Astrocyte (in vitro differentiated cells and primary cell): Measurements from ENCODE around the gene EP400. TPM values are rescaled to one million over a fixed set of nuclear protein-coding genes. Genes with fewer than 3 reads are reported as not detected.

Experiments
- DNase-seq: peaks from one replicate; pipeline ENCODE4 v3.0.0-alpha.2; 2010; ENCODE audit warnings: low read depth
- FAIRE-seq: peaks from 2 replicates; lab custom pipeline; 2011; peaks lifted over from hg19 to GRCh38; lab: Jason Lieb, UNC
- H2AFZ ChIP-seq: 2 replicates; pipeline ENCODE4 v1.6.0; 2012; ENCODE audit warnings: low read depth, low read length, inconsistent platforms
- H3K27ac ChIP-seq: 2 replicates; pipeline ENCODE4 v1.5.1; 2011; ENCODE audit warnings: low read depth, low read length, inconsistent platforms
- H3K27me3 ChIP-seq: 2 replicates; pipeline ENCODE4 v1.6.0; 2011; ENCODE audit warnings: low read length, inconsistent platforms; ENCODE audit not compliant: insufficient read depth
- H3K36me3 ChIP-seq: 2 replicates; pipeline ENCODE4 v1.5.1; 2011; ENCODE audit warnings: low read length, inconsistent platforms; ENCODE audit not compliant: insufficient read depth
- H3K4me1 ChIP-seq: 2 replicates; pipeline ENCODE4 v1.5.1; 2011; ENCODE audit warnings: low read length, inconsistent platforms; ENCODE audit not compliant: insufficient read depth
- H3K4me2 ChIP-seq: 2 replicates; pipeline ENCODE4 v1.6.0; 2012; ENCODE audit warnings: low read length, inconsistent platforms
- H3K4me3 ChIP-seq: 2 replicates; pipeline ENCODE4 v1.5.1; 2011; ENCODE audit warnings: low read depth, mild to moderate bottlenecking, low read length, inconsistent platforms; ENCODE audit not compliant: insufficient read depth
- H3K79me2 ChIP-seq: 2 replicates; pipeline ENCODE4 v1.6.0; 2012; ENCODE audit warnings: mild to moderate bottlenecking, low read length, inconsistent platforms; ENCODE audit not compliant: insufficient read depth
- H3K9ac ChIP-seq: 2 replicates; pipeline ENCODE4 v1.6.0; 2012; ENCODE audit warnings: mild to moderate bottlenecking, low read length, inconsistent platforms
- H3K9me3 ChIP-seq: 2 replicates; pipeline ENCODE4 v1.5.1; 2012; ENCODE audit warnings: low read depth, mild to moderate bottlenecking, low read length, inconsistent platforms; ENCODE audit not compliant: insufficient read depth
- H4K20me1 ChIP-seq: 2 replicates; pipeline ENCODE4 v1.6.0; 2012; ENCODE audit warnings: low read length, inconsistent platforms; ENCODE audit not compliant: insufficient read depth
- H3K27ac Mint-ChIP-seq: one replicate; pipeline ENCODE4 v1.8.0; 2021; ENCODE audit warnings: mild to moderate bottlenecking, mixed read lengths; ENCODE audit not compliant: unreplicated experiment
- H3K27me3 Mint-ChIP-seq: one replicate; pipeline ENCODE4 v1.8.0; 2021; ENCODE audit warnings: low read depth, mixed read lengths; ENCODE audit not compliant: unreplicated experiment
- H3K36me3 Mint-ChIP-seq: one replicate; pipeline ENCODE4 v1.8.0; 2021; ENCODE audit warnings: low read depth, mixed read lengths; ENCODE audit not compliant: unreplicated experiment
- H3K4me1 Mint-ChIP-seq: one replicate; pipeline ENCODE4 v1.8.0; 2021; ENCODE audit warnings: low read depth, mixed read lengths; ENCODE audit not compliant: unreplicated experiment
- H3K4me3 Mint-ChIP-seq: one replicate; pipeline ENCODE4 v1.8.0; 2021; ENCODE audit warnings: mild to moderate bottlenecking, moderate library complexity, mixed read lengths; ENCODE audit not compliant: unreplicated experiment
- H3K9me3 Mint-ChIP-seq: one replicate; pipeline ENCODE4 v1.8.0; 2021; ENCODE audit warnings: mild to moderate bottlenecking, mixed read lengths; ENCODE audit not compliant: unreplicated experiment
- CTCF ChIP-seq: IDR thresholded peaks from 2 replicates; pipeline ENCODE4 v1.5.1; 2011; ENCODE audit warnings: low read depth, mild to moderate bottlenecking, inconsistent platforms, low read length, moderate library complexity; ENCODE audit not compliant: insufficient read depth
- EZH2 ChIP-seq: IDR thresholded peaks from 2 replicates; pipeline ENCODE4 v1.6.1; 2012; ENCODE audit warnings: mild to moderate bottlenecking, low read length, inconsistent platforms; ENCODE audit not compliant: insufficient read depth
- total RNA-seq: library from RNA; stranded (reverse); gene quantifications from 2 replicates; pipeline ENCODE4 v1.2.1, GENCODE V29; 2021

Gene EP400
- total RNA-seq, 1 donor from 2014 or later = 39.8 TPM

GRCh38 chr12:132068250-132068649, 118.5 kb downstream of the EP400 start:
- Histone ChIP-seq H3K4me1 (no peaks in the 10 kb centered on the region), H4K20me1 (peaks cover 31% of the 10 kb centered on the region), H3K79me2 (no peaks in the 10 kb centered on the region), H3K9ac (no peak overlapping the region), H2AFZ (no peak overlapping the region), H3K27me3 (no peaks in the 10 kb centered on the region), H3K4me3 (no peak overlapping the region), H3K4me2 (no peak overlapping the region), H3K27ac (no peak overlapping the region), H3K9me3 (no peaks in the 10 kb centered on the region), H3K36me3 (peaks cover 27% of the 10 kb centered on the region)
- no peak overlapping the region for H3K27ac Mint-ChIP-seq
- no peaks in the 10 kb centered on the region for H3K27me3 Mint-ChIP-seq
- no peak for FAIRE-seq
- no peak overlapping the region for H3K4me3 Mint-ChIP-seq
- H3K9me3 Mint-ChIP-seq = no peaks in the 10 kb centered on the region
- TF ChIP-seq CTCF (no peak), EZH2 (no peak)
- H3K36me3 Mint-ChIP-seq = peaks cover 15% of the 10 kb centered on the region
- peaks cover 2% of the 10 kb centered on the region for H3K4me1 Mint-ChIP-seq
- DNase-seq = no peak

GRCh38 chr12:132069336-132069985, 119.7 kb downstream of the EP400 start:
- Histone ChIP-seq H3K4me1 (no peaks in the 10 kb centered on the region), H4K20me1 (peaks cover 34% of the 10 kb centered on the region), H3K79me2 (no peaks in the 10 kb centered on the region), H3K9me3 (no peaks in the 10 kb centered on the region), H3K4me3 (no peak overlapping the region), H3K36me3 (peaks cover 27% of the 10 kb centered on the region), H3K27me3 (no peaks in the 10 kb centered on the region), H2AFZ (no peak overlapping the region), H3K9ac (no peak overlapping the region), H3K27ac (no peak overlapping the region), H3K4me2 (no peak overlapping the region)
- Mint-ChIP-seq H3K27ac (no peak overlapping the region), H3K27me3 (no peaks in the 10 kb centered on the region), H3K4me3 (no peak overlapping the region), H3K4me1 (peaks cover 4% of the 10 kb centered on the region), H3K9me3 (no peaks in the 10 kb centered on the region), H3K36me3 (peaks cover 13% of the 10 kb centered on the region)
- DNase-seq (no peak), FAIRE-seq (no peak)
- TF ChIP-seq EZH2 = no peak
- TF ChIP-seq CTCF = no peak

DNA sequence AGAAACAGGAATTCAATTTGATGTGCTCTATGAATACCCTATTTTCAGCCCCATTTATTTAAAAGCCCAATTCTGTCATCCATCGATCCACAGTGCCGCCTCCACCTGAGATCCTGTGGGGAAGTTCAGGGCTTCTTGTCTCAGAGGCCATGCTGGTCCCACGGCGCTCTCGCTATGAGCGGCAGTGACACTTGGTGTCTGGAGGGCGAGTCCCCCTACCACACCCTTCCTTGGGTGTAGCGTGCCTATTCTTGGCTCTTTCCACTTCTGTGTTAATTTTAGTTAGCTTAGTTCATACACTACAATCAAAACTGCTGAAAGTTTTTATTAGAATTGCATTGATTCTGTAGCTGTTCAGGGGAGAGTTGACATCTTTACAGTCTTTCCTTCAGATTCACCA, 120.6 kb downstream of the EP400 start:
- Histone ChIP-seq H3K4me2 (no peak overlapping the region), H3K79me2 (no peaks in the 10 kb centered on the region), H3K9ac (no peak overlapping the region), H2AFZ (no peak overlapping the region), H3K4me3 (no peak overlapping the region), H3K4me1 (no peaks in the 10 kb centered on the region), H3K27me3 (no peaks in the 10 kb centered on the region), H3K27ac (no peak overlapping the region), H3K36me3 (peaks cover 22% of the 10 kb centered on the region), H4K20me1 (peaks cover 36% of the 10 kb centered on the region), H3K9me3 (no peaks in the 10 kb centered on the region)
- no peak for DNase-seq
- Mint-ChIP-seq H3K9me3 (no peaks in the 10 kb centered on the region), H3K4me3 (no peak overlapping the region), H3K4me1 (peaks cover 4% of the 10 kb centered on the region), H3K27ac (no peak overlapping the region), H3K27me3 (no peaks in the 10 kb centered on the region), H3K36me3 (peaks cover 12% of the 10 kb centered on the region)
- TF ChIP-seq CTCF (no peak), EZH2 (no peak)
- FAIRE-seq = no peak
